Retinal pigment epithelial cell (primary cell): Measurements from ENCODE around the gene KIAA1586.
"Not testable (repeated sequence)": the region's sequence is repeated elsewhere in the genome, so short reads cannot be mapped to it uniquely, and the experiment has no call there.

ENCODE experiments used
- DNase-seq: peaks from one replicate; pipeline ENCODE4 v3.0.0-alpha.2; 2010; ENCODE audit warnings: low read depth
- H3K4me3 ChIP-seq: 2 replicates; pipeline ENCODE4 v1.5.1; 2011; ENCODE audit warnings: mild to moderate bottlenecking, low read length, control low read depth, moderate library complexity
- CTCF ChIP-seq: conservative IDR thresholded peaks from 2 replicates; pipeline ENCODE4 v1.5.1; 2011; ENCODE audit warnings: low read depth, low read length, control low read depth, inconsistent platforms

The KIAA1586 gene

GRCh38 chr6:57089687-57090457 lies 43.4 kb downstream of the KIAA1586 start, which contains the start of gene ZNF451:
Gene ZNF451 (plus strand): TSS chr6:57090188. CDS start chr6:57090254, 66 bp downstream.
- peak within 1 kb of the TSS; percentile 62 for H3K4me3 ChIP-seq
- peak; percentile 78 for DNase-seq
- TF ChIP-seq CTCF, result no peak

DNA sequence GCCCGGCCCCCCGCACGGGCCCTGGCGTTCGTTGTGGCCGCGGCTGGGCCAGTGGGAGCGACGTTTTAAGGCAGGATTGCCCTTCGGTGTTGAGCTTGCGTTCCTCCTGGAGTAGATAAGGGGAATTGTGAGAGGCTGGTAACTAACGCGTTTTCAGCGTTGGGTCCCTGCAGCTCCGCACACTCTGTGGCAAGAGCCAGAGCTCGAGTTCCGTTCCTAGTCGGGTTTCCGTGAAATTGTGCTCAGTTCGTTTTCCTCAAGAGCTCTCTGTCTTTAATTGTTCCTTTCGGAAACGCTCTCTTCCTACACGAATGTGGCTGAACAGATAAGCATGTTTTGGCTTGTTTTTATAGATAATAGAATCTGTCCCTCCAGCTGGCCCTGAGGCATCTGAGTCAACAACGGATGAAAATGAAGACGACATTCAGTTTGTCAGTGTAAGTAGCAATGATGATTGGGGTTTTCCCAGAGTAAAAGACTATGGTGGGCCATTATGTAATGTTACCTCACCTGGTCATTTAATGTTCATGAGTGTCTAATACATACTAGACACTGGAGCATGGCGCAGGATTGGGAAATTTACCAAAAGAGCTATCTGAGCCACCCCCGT lies 44.1 kb downstream of the KIAA1586 start:
- H3K4me3 ChIP-seq, DNase-seq: not testable (repeated sequence)

GRCh38 chr6:57091375-57091774 lies 44.9 kb downstream of the KIAA1586 start:
- DNase-seq, result not testable (repeated sequence)
- peak overlapping the region; percentile 19 for H3K4me3 ChIP-seq

DNA sequence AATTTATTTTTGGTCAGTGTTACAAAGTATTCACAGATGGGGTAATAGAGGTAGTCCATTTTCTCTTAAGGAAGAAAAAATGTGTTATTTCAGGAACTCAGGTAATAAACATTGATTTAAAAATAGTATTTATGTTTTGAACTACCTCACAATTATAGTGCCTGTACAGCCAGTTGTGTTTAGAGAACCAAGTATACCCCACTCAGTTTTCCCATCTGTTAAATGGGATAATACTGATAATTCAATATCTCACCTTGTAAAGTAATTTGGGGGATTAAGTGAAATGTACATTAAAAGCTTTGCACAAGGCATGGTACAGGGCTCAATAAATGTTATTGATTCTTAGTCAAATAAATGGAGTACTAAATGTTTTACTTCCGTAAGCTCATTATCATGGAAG lies 48.2 kb downstream of the KIAA1586 start:
- DNase-seq, result no peak
- no peak for TF ChIP-seq CTCF
- no peak overlapping the region for H3K4me3 ChIP-seq

- no peak overlapping the region for H3K4me3 ChIP-seq
- TF ChIP-seq CTCF, result no peak
- DNase-seq, result no peak
These were observed 51.1 kb downstream of the KIAA1586 start for GRCh38 chr6:57097596-57097995.

- DNase-seq, result no peak
- H3K4me3 ChIP-seq, result no peak overlapping the region
- no peak for TF ChIP-seq CTCF
These were observed 56.5 kb downstream of the KIAA1586 start for GRCh38 chr6:57102976-57103375.

- DNase-seq, result no peak
- no peak for TF ChIP-seq CTCF
- no peak overlapping the region for H3K4me3 ChIP-seq
These were observed 57.8 kb downstream of the KIAA1586 start for GRCh38 chr6:57104336-57104735.
